Gastroesophageal sphincter (tissue), 3 donors: ENCODE data around the gene PTPN4.

ENCODE experiments used
- EP300 ChIP-seq: sonication (generic); formaldehyde crosslinking; IDR thresholded peaks from one replicate; pipeline ENCODE4 v1.6.1; 2017; ENCODE audit warnings: antibody characterized with exemption, mild to moderate bottlenecking
- POLR2A ChIP-seq, 2 donors: fragments of 450-650 bp; IDR thresholded peaks; one replicate each; pipeline ENCODE4 v1.6.1; 2017; ENCODE audit warnings: antibody characterized with exemption in 2 of 2, mild to moderate bottlenecking in 2 of 2, moderate library complexity in 1 of 2
- POLR2AphosphoS5 ChIP-seq: sonication (generic); formaldehyde crosslinking; IDR thresholded peaks from one replicate; pipeline ENCODE4 v1.6.1; 2017; ENCODE audit warnings: antibody characterized with exemption
- TF ChIP-seq, protein P1 (sequence below), 4 experiments: fragments of 200-600 bp in 2 of 4; fragments of 450-650 bp in 2 of 4; sonication (generic) in 1 of 4; IDR thresholded peaks; one replicate each; pipeline ENCODE4 v1.5.1; 2017 to 2019; ENCODE audit warnings: antibody characterized with exemption in 4 of 4, mild to moderate bottlenecking in 2 of 4, moderate library complexity in 2 of 4

- TF ChIP-seq, protein P1, sequence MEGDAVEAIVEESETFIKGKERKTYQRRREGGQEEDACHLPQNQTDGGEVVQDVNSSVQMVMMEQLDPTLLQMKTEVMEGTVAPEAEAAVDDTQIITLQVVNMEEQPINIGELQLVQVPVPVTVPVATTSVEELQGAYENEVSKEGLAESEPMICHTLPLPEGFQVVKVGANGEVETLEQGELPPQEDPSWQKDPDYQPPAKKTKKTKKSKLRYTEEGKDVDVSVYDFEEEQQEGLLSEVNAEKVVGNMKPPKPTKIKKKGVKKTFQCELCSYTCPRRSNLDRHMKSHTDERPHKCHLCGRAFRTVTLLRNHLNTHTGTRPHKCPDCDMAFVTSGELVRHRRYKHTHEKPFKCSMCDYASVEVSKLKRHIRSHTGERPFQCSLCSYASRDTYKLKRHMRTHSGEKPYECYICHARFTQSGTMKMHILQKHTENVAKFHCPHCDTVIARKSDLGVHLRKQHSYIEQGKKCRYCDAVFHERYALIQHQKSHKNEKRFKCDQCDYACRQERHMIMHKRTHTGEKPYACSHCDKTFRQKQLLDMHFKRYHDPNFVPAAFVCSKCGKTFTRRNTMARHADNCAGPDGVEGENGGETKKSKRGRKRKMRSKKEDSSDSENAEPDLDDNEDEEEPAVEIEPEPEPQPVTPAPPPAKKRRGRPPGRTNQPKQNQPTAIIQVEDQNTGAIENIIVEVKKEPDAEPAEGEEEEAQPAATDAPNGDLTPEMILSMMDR (IDR thresholded peaks at IDR 0.05) = peak in 2 of 4 experiments; percentile 6 to 46
- TF ChIP-seq POLR2AphosphoS5 = no peak
- no peak for TF ChIP-seq POLR2A (IDR thresholded peaks at IDR 0.05)
- TF ChIP-seq EP300 = no peak
Observed at GRCh38 chr2:119826370-119826961, 66.7 kb downstream of the PTPN4 start.
